Activated CD8-positive, alpha-beta memory T cell treated with anti-CD3 and anti-CD28 coated beads, Interleukin-2, amount 50 U/mL, for 24 hours (primary cell): ENCODE measurements around the gene LGALS4.
"Not testable (repeated sequence)": the region's sequence is repeated elsewhere in the genome, so short reads cannot be mapped to it uniquely, and the experiment has no call there.

Experiments used
- DNase-seq: peaks from one replicate; pipeline ENCODE4 v3.0.0-alpha.2; 2020; ENCODE audit errors: extremely low read depth

The LGALS4 gene

GRCh38 chr19:38770228-38770948 is 42.4 kb downstream of the LGALS4 start:
- not testable (repeated sequence) for DNase-seq

- peak; percentile 59 for DNase-seq
These were observed 43.0 kb downstream of the LGALS4 start for GRCh38 chr19:38769635-38770211.

DNA sequence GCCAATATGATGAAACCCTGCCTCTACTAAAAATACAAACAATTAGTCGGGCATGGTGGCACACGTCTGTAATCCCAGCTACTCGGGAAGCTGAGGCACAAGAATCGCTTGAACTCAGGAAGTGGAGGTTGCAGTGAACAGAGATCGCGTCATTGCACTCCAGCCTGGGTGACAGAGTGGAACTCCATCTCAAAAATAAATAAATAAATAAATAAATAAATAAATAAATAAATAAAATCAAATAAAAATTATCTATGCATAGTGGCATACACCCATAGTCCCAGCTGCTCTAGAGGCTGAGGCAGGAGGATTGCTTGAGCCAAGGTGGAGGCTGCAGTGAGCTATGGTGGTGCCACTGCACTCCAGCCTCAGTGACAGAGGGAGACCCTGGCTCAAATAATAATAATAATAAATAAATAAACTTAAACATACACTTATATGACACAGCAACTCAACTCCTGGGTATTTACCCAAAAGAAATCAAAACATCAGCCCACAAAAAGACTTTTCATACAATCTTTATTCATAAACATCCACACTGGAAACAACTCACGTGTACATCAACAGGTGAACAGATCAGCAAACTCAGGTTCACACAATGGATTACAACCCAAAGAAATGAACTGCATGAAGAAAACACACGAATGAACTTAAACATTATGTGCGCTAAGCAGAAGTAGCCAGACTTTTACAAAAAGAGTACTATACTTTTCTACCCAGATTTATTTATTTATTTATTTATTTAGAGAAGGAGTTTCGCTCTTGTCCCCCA is 46.3 kb downstream of the LGALS4 start:
- DNase-seq = no peak

DNA sequence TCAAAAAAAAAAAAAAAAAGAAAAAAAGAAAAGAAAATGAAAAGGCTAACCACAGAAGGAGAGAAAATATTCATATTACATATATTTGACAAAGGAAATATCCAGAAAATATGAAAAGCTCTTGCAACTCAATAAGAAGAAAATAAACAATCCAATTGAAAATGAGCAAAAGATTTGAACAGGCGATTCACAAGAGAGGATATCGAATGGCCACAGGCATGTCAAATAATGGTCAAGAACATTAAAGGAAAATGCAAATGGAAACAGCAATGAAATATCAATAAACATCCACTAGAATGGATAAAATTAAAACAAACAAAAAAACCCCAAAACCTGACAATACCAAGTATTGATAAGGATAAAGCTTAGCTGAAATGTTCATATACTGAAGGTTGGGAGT is 47.5 kb downstream of the LGALS4 start:
- DNase-seq = no peak

DNA sequence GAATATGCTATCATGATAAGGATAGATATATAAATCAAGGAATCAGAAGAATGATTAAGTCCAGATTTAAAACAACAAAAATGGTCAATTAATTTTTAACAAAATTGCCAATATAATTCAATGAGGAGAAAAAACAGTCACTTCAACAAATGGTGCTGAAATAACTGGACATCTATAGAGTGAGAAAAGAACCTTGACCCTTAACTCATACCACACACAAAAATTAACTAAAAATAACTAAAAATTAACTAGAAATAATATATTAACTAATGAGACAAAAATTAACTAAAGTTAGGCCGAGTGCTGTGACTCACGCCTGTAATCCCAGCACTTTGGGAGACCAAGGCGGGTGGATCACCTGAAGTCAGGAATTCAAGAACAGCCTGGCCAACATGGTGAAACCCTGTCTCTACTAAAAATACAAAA is 48.9 kb downstream of the LGALS4 start:
- DNase-seq = no peak

DNA sequence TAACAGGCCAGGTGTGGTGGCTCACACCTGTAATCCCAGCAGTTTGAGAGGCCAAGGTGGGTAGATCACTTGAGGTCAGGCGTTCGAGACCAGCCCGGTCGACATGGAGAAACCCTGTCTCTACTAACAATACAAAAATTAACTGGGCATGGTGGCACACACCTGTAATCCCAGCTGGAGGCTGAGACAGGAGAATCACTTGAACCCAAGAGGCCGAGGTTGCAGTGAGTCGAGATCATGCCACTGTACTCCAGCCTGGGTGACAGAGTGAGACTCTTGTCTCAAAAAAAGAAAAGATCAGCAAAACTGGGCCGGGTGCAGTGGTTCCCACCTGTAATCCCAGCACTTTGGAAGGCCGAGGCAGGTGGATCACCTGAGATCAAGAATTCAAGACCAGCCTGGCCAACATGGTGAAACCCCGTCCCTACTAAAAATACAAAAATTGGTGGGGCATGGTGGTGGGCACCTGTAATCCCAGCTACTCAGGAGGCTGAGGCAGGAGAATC is 50.8 kb downstream of the LGALS4 start:
- DNase-seq = not testable (repeated sequence)

- DNase-seq = not testable (repeated sequence)
These were observed 51.8 kb downstream of the LGALS4 start for GRCh38 chr19:38760805-38761517.

DNA sequence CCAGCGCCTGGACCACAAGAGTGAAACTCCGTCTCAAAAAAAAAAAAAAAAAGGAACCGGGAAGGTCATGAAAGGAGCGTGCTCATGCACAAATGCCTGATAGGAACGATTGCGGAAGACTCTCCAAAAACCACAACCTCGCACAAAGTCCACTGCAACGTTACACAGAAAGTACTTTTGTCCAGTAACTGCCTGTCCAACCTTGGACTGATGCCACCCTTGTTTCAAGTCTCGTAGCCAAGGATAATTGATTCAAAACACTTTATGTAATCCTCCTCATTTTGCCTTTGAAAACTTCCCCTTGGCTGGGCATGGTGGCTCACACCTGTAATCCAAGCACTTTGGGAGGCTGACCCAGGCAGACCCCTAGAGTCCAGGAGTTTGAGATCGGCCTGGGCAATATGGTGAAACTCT is 53.1 kb downstream of the LGALS4 start:
- no peak for DNase-seq

- not testable (repeated sequence) for DNase-seq
These were observed 58.5 kb downstream of the LGALS4 start for GRCh38 chr19:38754196-38754595.

DNA sequence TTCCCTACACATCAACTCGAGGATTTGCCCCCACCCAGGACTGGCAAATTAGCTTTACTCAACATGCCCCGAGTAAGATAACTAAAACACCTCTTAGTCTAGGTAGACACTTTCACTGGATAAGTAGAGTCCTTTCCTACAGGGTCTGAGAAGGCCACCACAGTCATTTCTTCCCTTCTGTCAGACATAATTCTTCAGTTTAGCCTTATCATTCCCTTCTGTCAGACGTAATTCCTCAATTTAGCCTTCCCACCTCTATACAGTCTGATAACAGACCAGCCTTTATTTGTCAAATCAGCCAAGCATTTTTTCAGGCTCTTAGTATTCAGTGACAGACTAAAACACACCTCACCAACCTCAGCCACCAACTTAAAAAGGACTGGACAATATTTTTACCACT is 59.0 kb downstream of the LGALS4 start:
- DNase-seq = not testable (repeated sequence)
